Measurements from ENCODE around the gene EFHD1.

Gene EFHD1

GRCh38 chr2:232604535-232604934 is 28.9 kb upstream of the EFHD1 start:
- no peak overlapping the region for H3K4me3 ChIP-seq (ENCODE audit: low read length)
- DNase-seq (ENCODE audit: low read depth), result no peak
- TF ChIP-seq CTCF (conservative IDR thresholded peaks at IDR 0.05; ENCODE audit: low read depth, low read length), result no peak

GRCh38 chr2:232607011-232607410 is 26.4 kb upstream of the EFHD1 start:
- no peak overlapping the region for H3K4me3 ChIP-seq (ENCODE audit: low read length)
- no peak for DNase-seq (ENCODE audit: low read depth)
- TF ChIP-seq CTCF (conservative IDR thresholded peaks at IDR 0.05; ENCODE audit: low read depth, low read length), result no peak

- no peak for TF ChIP-seq CTCF (conservative IDR thresholded peaks at IDR 0.05; ENCODE audit: low read depth, low read length)
- H3K4me3 ChIP-seq (ENCODE audit: low read length), result no peak overlapping the region
- no peak for DNase-seq (ENCODE audit: low read depth)
Measured at GRCh38 chr2:232609607-232610006, 23.8 kb upstream of the EFHD1 start.

- H3K4me3 ChIP-seq (ENCODE audit: low read length), result no peak overlapping the region
- no peak for DNase-seq (ENCODE audit: low read depth)
- no peak for TF ChIP-seq CTCF (conservative IDR thresholded peaks at IDR 0.05; ENCODE audit: low read depth, low read length)
Measured at GRCh38 chr2:232610081-232610480, 23.3 kb upstream of the EFHD1 start.

- H3K4me3 ChIP-seq (ENCODE audit: low read length), result no peak overlapping the region
- DNase-seq (ENCODE audit: low read depth), result no peak
- no peak for TF ChIP-seq CTCF (conservative IDR thresholded peaks at IDR 0.05; ENCODE audit: low read depth, low read length)
Measured at GRCh38 chr2:232611061-232611460, 22.3 kb upstream of the EFHD1 start.

GRCh38 chr2:232611559-232612218 is 21.7 kb upstream of the EFHD1 start:
- no peak overlapping the region for H3K4me3 ChIP-seq (ENCODE audit: low read length)
- TF ChIP-seq CTCF (conservative IDR thresholded peaks at IDR 0.05; ENCODE audit: low read depth, low read length), result peak; percentile 87
- DNase-seq (ENCODE audit: low read depth), result no peak

GRCh38 chr2:232613538-232614134 is 19.8 kb upstream of the EFHD1 start:
- DNase-seq (ENCODE audit: low read depth), result no peak
- TF ChIP-seq CTCF (conservative IDR thresholded peaks at IDR 0.05; ENCODE audit: low read depth, low read length), result no peak
- no peak overlapping the region for H3K4me3 ChIP-seq (ENCODE audit: low read length)

All from retinal pigment epithelial cell (primary cell).